SH-SY5Y (cell line): Measurements from ENCODE around the gene LRMDA.

ENCODE experiments used
- GATA2 ChIP-seq: IDR thresholded peaks from 2 replicates; pipeline ENCODE4 v1.6.1; 2011; ENCODE audit warnings: mild to moderate bottlenecking, low read depth, low read length
- GATA3 ChIP-seq: IDR thresholded peaks from 2 replicates; pipeline ENCODE4 v1.6.1; 2011; ENCODE audit warnings: low read depth, mild to moderate bottlenecking, low read length, moderate library complexity

DNA sequence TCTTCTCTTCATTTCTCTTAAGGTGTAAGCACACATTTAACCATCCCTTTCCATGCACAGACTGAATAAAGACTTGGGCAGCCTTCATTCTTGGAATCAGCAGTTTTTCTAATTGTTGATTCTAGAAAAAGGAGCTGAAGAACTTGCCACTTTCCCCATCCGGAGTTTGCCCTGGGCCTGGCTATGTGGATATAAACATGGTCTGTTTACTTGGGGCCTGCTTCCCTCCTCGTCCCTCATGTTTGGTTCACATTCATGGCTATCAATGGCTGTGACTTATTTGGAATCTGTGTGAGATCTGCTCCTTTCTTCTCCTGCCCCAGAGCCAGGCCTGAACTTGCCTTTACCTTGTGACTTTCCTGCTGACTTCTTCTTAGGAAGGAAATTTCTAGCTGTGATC, 199.3 kb downstream of the LRMDA start:
- TF ChIP-seq GATA2 = no peak
- TF ChIP-seq GATA3 = no peak
